NCI-H82 treated with DMSO at 0.1 percent for 48 hours (cell line): Measurements from ENCODE around the gene KRT80.

Source experiments
- DNase-seq: peaks from one replicate; lab custom pipeline; 2025; ENCODE audit not compliant: unreplicated experiment; lab: John Stamatoyannopoulos, UW

Gene KRT80

GRCh38 chr12:52211716-52212585 is 20.1 kb upstream of the KRT80 start:
- DNase-seq = no peak

GRCh38 chr12:52210925-52211650 is 19.3 kb upstream of the KRT80 start:
- no peak for DNase-seq

- no peak for DNase-seq
These were observed 18.5 kb upstream of the KRT80 start for GRCh38 chr12:52210186-52210924.

DNA sequence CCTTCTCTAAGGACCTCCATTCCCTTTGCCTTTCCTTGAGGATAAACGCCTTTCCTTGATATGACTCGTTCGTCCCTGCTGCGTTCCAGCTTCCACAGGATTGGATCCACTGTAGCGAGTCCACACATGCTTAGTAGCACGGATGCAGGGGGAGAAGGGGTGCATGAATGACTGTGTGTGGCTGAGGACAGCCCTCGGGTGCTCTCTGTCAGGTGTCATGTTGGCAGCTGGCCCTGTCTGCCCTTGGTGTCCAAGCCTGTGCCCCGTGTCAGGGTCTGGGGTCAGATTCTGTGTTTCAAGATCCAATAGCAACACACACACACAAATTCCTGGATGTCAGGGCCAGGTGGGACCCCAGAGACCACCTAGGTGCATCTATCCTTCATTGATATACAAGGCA is 17.5 kb upstream of the KRT80 start:
- no peak for DNase-seq

DNA sequence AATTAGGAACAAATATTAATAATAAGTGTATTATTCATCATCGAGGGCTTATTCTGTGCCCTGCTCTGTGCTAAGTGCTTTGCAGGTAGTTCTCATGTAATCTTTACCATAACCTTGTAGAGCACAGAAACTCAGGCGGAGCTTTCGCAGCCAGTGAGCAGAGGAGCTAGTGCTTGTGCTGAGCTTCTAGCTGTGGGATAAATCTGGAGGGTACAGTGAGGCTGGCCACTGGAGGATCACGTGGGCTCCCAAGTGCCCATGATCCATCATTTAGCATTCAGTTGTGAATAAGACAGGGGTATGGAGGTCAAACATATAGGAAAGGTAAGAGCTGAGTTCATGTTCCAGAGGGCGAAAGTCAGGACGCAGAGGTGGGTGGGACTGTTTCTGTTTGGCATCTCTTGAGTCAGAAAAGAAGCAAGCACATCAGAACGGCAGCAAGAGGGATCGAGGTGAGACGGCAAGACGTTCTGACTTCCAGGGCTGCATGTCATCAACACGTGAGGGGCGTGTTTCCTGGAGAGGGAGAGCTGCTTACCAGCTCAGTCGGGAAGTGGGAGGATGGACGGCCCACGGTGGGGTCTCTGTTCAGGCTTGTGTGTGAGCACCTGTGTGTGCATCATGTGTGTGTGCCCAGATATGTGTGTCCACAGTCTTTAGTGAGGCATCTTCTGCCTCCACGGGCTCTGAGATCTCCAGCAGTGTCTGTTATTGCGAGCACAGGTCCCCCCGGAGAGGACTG is 16.8 kb upstream of the KRT80 start:
- DNase-seq = no peak

DNA sequence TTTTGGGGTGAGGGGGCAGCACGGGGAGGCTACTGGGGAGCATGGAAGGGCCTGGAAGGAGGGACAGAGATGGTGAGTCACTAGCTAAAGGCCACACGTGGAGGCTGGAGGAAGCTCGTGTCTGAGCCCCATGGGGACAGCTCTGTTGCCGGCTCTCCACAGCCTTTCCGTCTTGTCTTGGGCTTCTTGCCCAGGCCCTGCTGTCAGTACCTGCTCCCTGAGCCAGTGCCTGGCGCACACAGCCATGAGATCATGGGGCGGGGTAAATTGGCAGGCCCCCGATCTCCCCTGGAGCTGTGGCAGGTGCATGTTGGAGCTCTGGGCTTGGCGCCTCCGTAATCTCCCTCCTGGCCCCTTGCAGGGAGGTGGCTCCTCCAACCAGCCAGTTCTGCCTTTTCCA is 16.1 kb upstream of the KRT80 start:
- no peak for DNase-seq

DNA sequence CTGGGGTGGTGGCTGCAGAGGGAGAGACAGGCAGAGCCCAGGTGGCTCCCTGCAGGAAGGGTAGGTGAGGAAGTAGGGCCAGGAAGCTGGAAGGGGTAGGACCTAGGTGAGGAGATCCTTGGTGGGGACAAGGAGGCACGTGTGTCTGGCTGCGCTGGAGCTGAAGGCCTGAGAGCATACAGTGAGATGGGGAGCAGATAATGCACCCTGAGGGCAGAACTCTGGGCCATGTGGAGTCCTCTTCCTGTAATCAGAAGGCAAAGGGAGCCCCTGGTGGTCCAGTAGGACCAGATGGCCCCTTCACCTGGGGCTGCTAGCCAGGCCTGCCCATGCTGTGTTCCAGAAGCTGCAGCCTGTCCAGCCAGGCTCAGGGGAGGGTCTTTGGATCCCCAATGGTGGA is 15.3 kb upstream of the KRT80 start:
- no peak for DNase-seq

GRCh38 chr12:52206304-52207040 is 14.7 kb upstream of the KRT80 start:
- no peak for DNase-seq

- peak; percentile 22 for DNase-seq
These were observed 13.9 kb upstream of the KRT80 start for GRCh38 chr12:52205612-52206303.

DNA sequence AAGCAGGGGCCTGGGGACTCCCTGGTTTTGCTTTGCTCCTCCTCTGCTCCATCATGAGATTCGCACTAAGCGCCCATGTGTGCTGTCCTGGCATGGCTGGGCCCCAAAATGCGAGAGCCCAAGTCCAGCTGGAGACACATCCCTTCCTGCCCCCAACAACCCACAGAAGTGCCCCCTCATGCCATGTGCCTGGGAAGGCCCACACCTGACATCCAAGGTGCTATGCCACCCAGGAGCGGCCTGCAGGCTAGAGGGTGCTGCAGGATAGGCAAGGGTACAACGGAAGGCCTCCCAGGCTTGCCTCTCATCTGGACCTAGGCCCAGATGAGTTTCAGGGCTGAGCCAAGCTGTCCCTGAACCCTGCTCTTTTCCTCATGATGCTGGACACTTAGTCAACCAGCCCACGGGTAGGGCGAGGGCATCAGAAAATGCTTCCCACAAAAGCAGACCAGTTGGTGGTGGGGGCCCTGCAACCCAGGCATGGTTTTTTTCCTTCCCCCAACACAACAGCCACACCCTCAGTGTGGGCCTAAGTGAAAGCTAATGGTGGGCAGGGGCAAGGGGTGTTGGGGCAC is 13.2 kb upstream of the KRT80 start:
- DNase-seq = no peak

DNA sequence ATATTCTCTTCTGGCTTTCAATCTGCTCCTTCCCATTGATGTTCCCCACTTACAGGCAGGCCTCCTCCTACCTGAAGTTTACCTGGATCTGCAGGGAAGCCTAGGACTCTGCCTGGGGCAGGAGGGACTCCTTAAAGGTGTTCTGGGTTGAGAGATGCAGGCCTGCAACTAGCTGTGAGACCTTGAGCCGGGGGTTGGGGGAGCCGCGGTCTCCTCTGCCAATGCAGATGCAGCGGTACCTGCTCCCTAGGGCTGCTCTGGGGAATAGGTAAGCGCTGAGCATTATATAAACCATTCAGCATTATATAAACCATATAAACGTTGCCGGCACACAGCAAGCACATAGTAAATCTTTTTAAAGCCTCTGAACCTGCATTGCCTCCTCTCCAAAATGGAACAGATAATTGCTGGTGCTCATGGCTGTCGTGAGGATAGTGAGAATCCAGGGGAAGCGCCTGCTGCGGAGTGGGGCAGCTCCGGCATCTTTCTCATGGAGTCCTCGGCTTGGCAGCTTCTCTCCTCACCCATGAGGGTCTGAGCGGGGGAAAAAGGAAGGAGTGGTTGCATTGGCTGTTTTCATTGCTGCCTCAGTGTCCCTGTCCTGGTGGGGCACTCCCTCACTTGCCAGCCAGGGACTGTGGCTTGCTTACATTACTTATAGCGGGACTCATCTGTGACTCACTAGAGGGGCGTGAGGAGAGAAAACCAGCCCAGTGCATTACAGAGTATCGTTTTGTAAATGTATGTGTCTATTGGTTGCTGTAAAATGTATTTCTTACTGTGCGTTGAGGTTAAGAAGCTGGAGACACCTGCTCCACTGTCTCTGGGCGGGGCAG is 12.5 kb upstream of the KRT80 start:
- no peak for DNase-seq

DNA sequence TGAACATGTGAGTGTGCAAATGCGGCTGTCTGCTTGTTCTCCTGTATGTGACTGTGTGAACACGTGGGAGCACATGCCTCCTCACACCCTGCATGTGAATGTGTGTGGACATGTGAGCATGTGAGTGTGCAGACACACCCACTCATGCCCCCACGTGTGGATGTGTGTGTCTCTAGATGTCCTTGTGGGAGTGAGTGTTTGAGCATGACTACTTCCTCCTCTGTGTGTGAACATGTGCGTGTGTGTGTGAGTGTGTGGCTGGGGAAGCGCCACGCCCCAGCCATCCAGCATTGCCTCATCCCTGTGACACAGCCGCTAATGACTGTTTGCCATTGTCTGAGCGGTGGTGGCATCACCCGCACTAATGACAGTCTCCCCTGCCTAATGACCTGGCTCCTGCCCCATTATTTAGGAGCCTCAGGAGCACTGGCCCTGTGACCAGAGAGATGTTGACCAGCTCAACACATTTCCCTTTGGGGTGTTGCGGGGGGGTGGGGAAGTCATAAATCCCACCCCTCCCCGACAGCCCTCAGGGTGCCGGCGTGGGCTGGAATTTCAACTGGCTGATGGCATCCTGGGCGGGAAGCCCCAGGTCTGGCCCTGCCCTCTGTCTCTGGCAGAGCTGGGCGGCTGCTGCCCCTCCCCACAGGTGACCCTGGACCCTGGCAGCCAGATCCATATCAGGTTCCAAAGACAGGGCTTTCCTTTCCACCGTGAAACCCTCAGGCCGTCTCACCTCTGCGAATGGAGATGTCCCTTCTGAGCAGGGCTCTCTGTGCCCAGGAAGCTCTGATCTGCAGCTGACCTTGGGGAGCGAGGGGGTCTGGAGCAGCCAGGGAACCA is 11.5 kb upstream of the KRT80 start:
- no peak for DNase-seq

- no peak for DNase-seq
These were observed 10.7 kb upstream of the KRT80 start for GRCh38 chr12:52202361-52203078.

- peak; percentile 82 for DNase-seq
These were observed 9.6 kb upstream of the KRT80 start for GRCh38 chr12:52201451-52201839.

DNA sequence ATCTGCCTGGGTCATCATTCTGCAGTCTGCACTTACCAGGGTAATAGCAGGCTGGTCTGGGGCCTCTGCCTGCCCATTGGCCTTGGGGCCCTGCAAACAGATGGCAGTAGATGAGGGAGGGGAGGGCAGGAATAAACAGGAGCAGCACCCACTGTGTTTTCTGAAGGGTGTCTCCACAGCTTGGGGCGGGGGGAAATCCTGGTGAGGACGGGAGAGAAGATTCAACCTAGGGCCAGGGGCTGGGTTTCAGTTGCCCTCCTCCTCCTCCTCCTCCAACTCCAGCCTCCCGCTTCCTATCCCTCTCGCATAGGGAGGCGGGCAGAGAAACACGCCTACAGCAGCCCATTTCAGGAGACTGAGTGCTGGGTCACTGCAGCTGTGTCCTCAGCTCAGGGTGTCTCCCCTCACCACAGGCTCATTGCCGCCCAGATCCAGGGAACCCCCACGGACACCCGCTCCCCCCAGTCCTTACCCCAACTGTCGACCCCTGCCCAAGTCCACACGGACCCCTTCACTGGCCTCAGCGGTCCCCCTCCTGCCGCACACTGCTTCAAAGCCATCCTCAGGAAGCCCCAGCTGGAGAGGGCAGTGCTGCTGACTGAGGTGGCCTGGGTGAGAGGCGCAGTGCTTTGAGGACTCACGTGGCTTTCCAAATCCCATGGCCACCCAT is 9.1 kb upstream of the KRT80 start:
- DNase-seq = peak; percentile 18

- peak; percentile 43 for DNase-seq
These were observed 8.4 kb upstream of the KRT80 start for GRCh38 chr12:52200086-52200780.
